Body of pancreas (tissue), 4 donors: Measurements from ENCODE around the gene MYO5B. TPM values are rescaled to one million over a fixed set of nuclear protein-coding genes. Genes with fewer than 3 reads are reported as not detected.

Experiments
- ATAC-seq: fragments of 150-250 bp; one replicate; pipeline ENCODE4 v1.9.1; 2016
- DNase-seq, 4 donors: peaks; one replicate each; pipeline ENCODE4 v3.0.0-alpha.2; 2019
- H3K27ac ChIP-seq, 4 donors: fragments of 200-600 bp; sonication (generic); 1 replicate in 3 of 4; 2 replicates in 1 of 4; pipeline versions ENCODE4 v1.5.1 to v1.6.1; 2016 to 2019; ENCODE audit warnings: mild to moderate bottlenecking in 1 of 4, mixed read lengths in 1 of 4, moderate library complexity in 1 of 4
- H3K27me3 ChIP-seq, 2 donors: fragments of 200-600 bp; sonication (generic); one replicate each; pipeline ENCODE4 v1.6.0; 2016; ENCODE audit warnings: mild to moderate bottlenecking in 1 of 2
- H3K36me3 ChIP-seq, 2 donors: fragments of 200-600 bp; sonication (generic); replicated peaks in 1 of 2; 2 replicates each; pipeline ENCODE4 v1.5.1; 2016; ENCODE audit warnings: low read depth in 2 of 2; ENCODE audit not compliant: insufficient read depth in 1 of 2
- H3K4me1 ChIP-seq: fragments of 200-600 bp; sonication (generic); one replicate; pipeline ENCODE4 v1.6.0; 2016
- H3K4me3 ChIP-seq, 2 donors: fragments of 200-600 bp; sonication (generic); 1 replicate in 1 of 2; 2 replicates in 1 of 2; pipeline ENCODE4 v1.5.1; 2016 to 2019
- H3K9me3 ChIP-seq, 3 donors: fragments of 200-600 bp; sonication (generic); 1 replicate in 2 of 3; 2 replicates in 1 of 3; pipeline ENCODE4 v1.5.1; 2016
- POLR2A ChIP-seq, 3 donors: fragments of 450-650 bp; IDR thresholded peaks; one replicate each; pipeline ENCODE4 v1.6.1; 2016; ENCODE audit warnings: antibody characterized with exemption in 3 of 3, mild to moderate bottlenecking in 2 of 3
- WGBS, 2 donors: methylation state at CpG; one replicate each; pipeline ENCODE4 v1.1.5; 2017; 5-methylcytosine and 5-hydroxymethylcytosine counted together
- intact Hi-C: fragments of 100-400 bp; cut with DNase I; formaldehyde crosslinking; loops from one replicate; pipeline ENCODE4 v1.15.1; 2023
- total RNA-seq, 2 donors: library from RNA; depleted of rRNA; stranded (reverse); fragments of >200 nt; gene quantifications; one replicate each; pipeline ENCODE4 v1.1.0, GENCODE V29; 2016
- TF ChIP-seq, protein P1 (sequence below), 7 experiments: fragments of 450-650 bp in 4 of 7; fragments of 200-600 bp in 3 of 7; sonication (generic) in 3 of 7; IDR thresholded peaks; one replicate each; pipeline ENCODE4 v1.5.1; 2016 to 2019; ENCODE audit warnings: antibody characterized with exemption in 7 of 7

MYO5B gene
- total RNA-seq, 2 donors from 2014 or later: 17.1 to 18.2 TPM

DNA sequence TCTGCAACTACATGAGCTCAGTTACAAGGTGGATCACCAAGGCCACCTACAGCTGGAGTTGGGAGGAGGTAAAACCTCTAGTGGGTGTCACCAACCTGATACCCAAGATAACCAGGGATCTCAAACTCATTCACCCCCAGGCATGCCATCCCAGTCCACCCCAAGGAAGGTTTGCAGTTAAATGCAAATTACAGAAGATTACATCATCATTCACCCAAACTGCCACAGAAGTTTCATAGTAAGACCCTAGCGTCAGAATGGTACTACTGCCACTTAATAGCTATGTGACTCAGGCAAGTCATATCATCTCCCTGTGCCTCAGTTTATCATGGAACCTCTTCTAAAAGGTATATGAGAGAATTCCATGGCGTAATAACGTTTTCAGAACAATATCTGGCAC is 111.2 kb downstream of the MYO5B start:
- Histone ChIP-seq H3K9me3 (no peaks in the 10 kb centered on the region), H3K27ac (no peak overlapping the region), H3K4me3 (no peak overlapping the region), H3K36me3 (no peaks in the 10 kb centered on the region), H3K27me3 (no peaks in the 10 kb centered on the region), H3K4me1 (peaks cover 23% of the 10 kb centered on the region)
- ATAC-seq (no peak), DNase-seq (no peak)
- intact Hi-C loops: no loop called here
- TF ChIP-seq POLR2A (IDR thresholded peaks at IDR 0.05): no peak
- TF ChIP-seq, protein P1, sequence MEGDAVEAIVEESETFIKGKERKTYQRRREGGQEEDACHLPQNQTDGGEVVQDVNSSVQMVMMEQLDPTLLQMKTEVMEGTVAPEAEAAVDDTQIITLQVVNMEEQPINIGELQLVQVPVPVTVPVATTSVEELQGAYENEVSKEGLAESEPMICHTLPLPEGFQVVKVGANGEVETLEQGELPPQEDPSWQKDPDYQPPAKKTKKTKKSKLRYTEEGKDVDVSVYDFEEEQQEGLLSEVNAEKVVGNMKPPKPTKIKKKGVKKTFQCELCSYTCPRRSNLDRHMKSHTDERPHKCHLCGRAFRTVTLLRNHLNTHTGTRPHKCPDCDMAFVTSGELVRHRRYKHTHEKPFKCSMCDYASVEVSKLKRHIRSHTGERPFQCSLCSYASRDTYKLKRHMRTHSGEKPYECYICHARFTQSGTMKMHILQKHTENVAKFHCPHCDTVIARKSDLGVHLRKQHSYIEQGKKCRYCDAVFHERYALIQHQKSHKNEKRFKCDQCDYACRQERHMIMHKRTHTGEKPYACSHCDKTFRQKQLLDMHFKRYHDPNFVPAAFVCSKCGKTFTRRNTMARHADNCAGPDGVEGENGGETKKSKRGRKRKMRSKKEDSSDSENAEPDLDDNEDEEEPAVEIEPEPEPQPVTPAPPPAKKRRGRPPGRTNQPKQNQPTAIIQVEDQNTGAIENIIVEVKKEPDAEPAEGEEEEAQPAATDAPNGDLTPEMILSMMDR (IDR thresholded peaks at IDR 0.05): no peak
- WGBS, 2 donors: 76 to 88% methylated on average over 3 of the region's 3 CpGs

DNA sequence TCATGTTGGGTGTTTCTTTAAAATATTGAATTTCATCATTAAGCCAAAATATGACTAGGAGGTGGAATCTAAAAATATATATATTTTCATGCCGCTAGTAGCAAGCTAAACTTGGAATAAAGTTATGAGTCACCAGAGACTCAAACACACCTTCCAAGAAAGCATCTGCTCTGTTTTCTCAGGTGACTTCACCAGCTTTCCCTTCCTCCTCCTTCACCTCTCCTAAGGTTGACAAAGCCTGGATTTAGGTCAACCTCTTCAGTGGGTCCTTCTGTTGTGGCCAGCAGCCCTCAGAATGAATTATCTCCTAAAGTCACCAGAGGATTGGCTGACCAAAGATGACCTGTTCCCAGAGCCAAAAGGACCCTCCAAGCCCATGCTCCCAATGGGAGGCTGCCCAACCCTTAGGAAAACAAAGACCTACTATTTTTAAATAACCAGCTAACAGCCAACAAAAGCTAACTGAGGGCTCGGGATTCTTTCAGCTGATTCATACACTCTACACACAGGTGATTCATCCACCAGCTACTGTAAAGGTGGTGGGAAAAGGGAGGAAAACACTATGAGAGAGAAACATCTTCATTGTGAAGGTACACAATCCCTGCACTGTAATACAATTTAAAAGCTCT is 113.9 kb downstream of the MYO5B start:
- Histone ChIP-seq H3K9me3 (no peaks in the 10 kb centered on the region), H3K4me3 (no peak overlapping the region), H3K36me3 (no peaks in the 10 kb centered on the region), H3K4me1 (peaks cover 23% of the 10 kb centered on the region), H3K27ac (peak overlapping the region in 3 of 4 donors; percentile 34 to 63 (median 37)), H3K27me3 (no peaks in the 10 kb centered on the region)
- peak in 2 of 4 donors; percentile 41 to 42 for DNase-seq
- intact Hi-C loops: no loop called here
- peak; percentile 78 for ATAC-seq
- 19 to 28% methylated on average over 2 of the region's 2 CpGs for WGBS, 2 donors
- TF ChIP-seq, protein P1 (IDR thresholded peaks at IDR 0.05): no peak
- no peak for TF ChIP-seq POLR2A (IDR thresholded peaks at IDR 0.05)

- 69 to 82% methylated on average over 4 of the region's 4 CpGs for WGBS, 2 donors
- H3K36me3 ChIP-seq: no peaks in the 10 kb centered on the region
- no peak for TF ChIP-seq POLR2A (IDR thresholded peaks at IDR 0.05)
- TF ChIP-seq, protein P1 (IDR thresholded peaks at IDR 0.05): no peak
Observed at GRCh38 chr18:50080316-50080715, 114.6 kb downstream of the MYO5B start.

GRCh38 chr18:50079571-50080295 is 115.2 kb downstream of the MYO5B start:
- DNase-seq (peak; percentile 70 to 86 (median 80)), ATAC-seq (peak; percentile 72)
- H3K27ac ChIP-seq: no peak overlapping the region
- intact Hi-C loops: no loop called here
- no peaks in the 10 kb centered on the region for H3K27me3 ChIP-seq
- H3K9me3 ChIP-seq: no peaks in the 10 kb centered on the region
- WGBS, 2 donors: 41 to 43% methylated on average over 6 to 8 of the region's 8 CpGs
- H3K4me3 ChIP-seq: no peak overlapping the region
- peaks cover 23% of the 10 kb centered on the region for H3K4me1 ChIP-seq
- TF ChIP-seq POLR2A (IDR thresholded peaks at IDR 0.05): no peak
- TF ChIP-seq, protein P1 (IDR thresholded peaks at IDR 0.05): no peak
- H3K36me3 ChIP-seq: no peaks in the 10 kb centered on the region

More at GRCh38 chr18:50080316-50080715, 114.6 kb downstream of the MYO5B start:
- H3K4me1 ChIP-seq: peaks cover 23% of the 10 kb centered on the region
- DNase-seq (no peak), ATAC-seq (no peak)
- no peaks in the 10 kb centered on the region for H3K9me3 ChIP-seq
- intact Hi-C loops: no loop called here
- peak overlapping the region in 1 of 4 donors; percentile 63 for H3K27ac ChIP-seq
- H3K4me3 ChIP-seq: no peak overlapping the region
- no peaks in the 10 kb centered on the region for H3K27me3 ChIP-seq
